T-cell (primary cell): Measurements from ENCODE around the gene ECT2. TPM values are rescaled to one million over a fixed set of nuclear protein-coding genes. Genes with fewer than 3 reads are reported as not detected.

Experiments used
- ATAC-seq, 4 experiments: fragments of 200-7000 bp in 3 of 4; fragments of 150-1000 bp in 1 of 4; cut with Tn5 transposase; replicated peaks in 1 of 4; 1 replicate in 3 of 4; 2 replicates in 1 of 4; pipeline ENCODE4 v1.10.0; 2021; ENCODE audit warnings: moderate library complexity in 3 of 4, mild to moderate bottlenecking in 2 of 4, moderate number of reproducible peaks in 1 of 4
- CTCF ChIA-PET, 2 donors: fragments of 300-600 bp; sonication (Branson Sonifier 250); formaldehyde crosslinking; loops; one replicate each; lab custom pipeline; 2022; ENCODE audit warnings: antibody characterized with exemption in 2 of 2; lab: Charles Lee
- POLR2A ChIA-PET, 2 donors: fragments of 300-600 bp; sonication (Branson Sonifier 250); formaldehyde crosslinking; loops; one replicate each; lab custom pipeline; 2022; ENCODE audit warnings: antibody characterized with exemption in 2 of 2; lab: Charles Lee
- DNase-seq, 35 experiments: peaks; one replicate each; pipeline versions ENCODE4 v3.0.0 to v3.0.0-alpha.2; 2013 to 2023
- H3K27ac ChIP-seq: one replicate; pipeline ENCODE4 v1.5.1; 2013; ENCODE audit warnings: low read length
- H3K27me3 ChIP-seq, 2 experiments: replicated peaks in 1 of 2; 1 replicate in 1 of 2; 2 replicates in 1 of 2; pipeline versions ENCODE4 v1.6.1 to v1.7.0; 2013; ENCODE audit warnings: low read length in 1 of 2, mixed read lengths in 1 of 2; ENCODE audit not compliant: control insufficient read depth in 2 of 2, insufficient read depth in 2 of 2; ENCODE audit errors: extremely low read depth in 1 of 2
- H3K36me3 ChIP-seq, 2 donors: 1 replicate in 1 of 2; 2 replicates in 1 of 2; pipeline versions ENCODE4 v1.6.1 to v1.7.0; 2013; ENCODE audit warnings: low read length in 1 of 2; ENCODE audit not compliant: control insufficient read depth in 2 of 2, insufficient read depth in 1 of 2; ENCODE audit errors: extremely low read depth in 1 of 2
- H3K4me1 ChIP-seq, 2 experiments: 1 replicate in 1 of 2; 2 replicates in 1 of 2; pipeline versions ENCODE4 v1.6.1 to v1.7.0; 2013; ENCODE audit warnings: low read length in 2 of 2, mixed read lengths in 1 of 2; ENCODE audit not compliant: insufficient read depth in 2 of 2, control insufficient read depth in 1 of 2; ENCODE audit errors: extremely low read depth in 1 of 2
- H3K4me3 ChIP-seq, 2 donors: 1 replicate in 1 of 2; 2 replicates in 1 of 2; pipeline versions ENCODE4 v1.5.1 to v1.7.0; 2013; ENCODE audit warnings: mild to moderate bottlenecking in 2 of 2, low read length in 1 of 2, moderate library complexity in 1 of 2; ENCODE audit not compliant: control insufficient read depth in 1 of 2; ENCODE audit errors: extremely low read depth in 1 of 2
- H3K9me3 ChIP-seq: 2 replicates; pipeline ENCODE4 v1.7.0; 2013
- H3K27ac Mint-ChIP-seq, 2 donors: one replicate each; pipeline ENCODE4 v1.8.0; 2020 to 2021; ENCODE audit warnings: mild to moderate bottlenecking in 2 of 2, mixed read lengths in 2 of 2
- H3K27me3 Mint-ChIP-seq, 2 donors: one replicate each; pipeline ENCODE4 v1.8.0; 2021 to 2022; ENCODE audit warnings: mixed read lengths in 2 of 2
- H3K36me3 Mint-ChIP-seq: one replicate; pipeline ENCODE4 v1.8.0; 2021; ENCODE audit warnings: mixed read lengths
- H3K4me1 Mint-ChIP-seq, 3 donors: one replicate each; pipeline ENCODE4 v1.8.0; 2020 to 2022; ENCODE audit warnings: mixed read lengths in 3 of 3, mild to moderate bottlenecking in 1 of 3
- H3K4me3 Mint-ChIP-seq, 3 donors: one replicate each; pipeline ENCODE4 v1.8.0; 2020 to 2022; ENCODE audit warnings: mild to moderate bottlenecking in 3 of 3, mixed read lengths in 3 of 3, moderate library complexity in 3 of 3
- H3K9me3 Mint-ChIP-seq, 3 donors: one replicate each; pipeline ENCODE4 v1.8.0; 2020 to 2022; ENCODE audit warnings: mixed read lengths in 3 of 3
- WGBS: methylation state at CpG from one replicate; pipeline ENCODE4 v1.1.5; 2013; ENCODE audit warnings: missing lambda C conversion rate; ENCODE audit not compliant: insufficient coverage; 5-methylcytosine and 5-hydroxymethylcytosine counted together
- total RNA-seq, 35 experiments: library from RNA in 6 of 35; stranded (reverse) in 6 of 35; fragments of 120-200 nt in 1 of 35; gene quantifications; one replicate each; pipeline versions ENCODE4 v1.2.1 to v1.2.4 and lab custom pipeline; 2013 to 2026

Gene ECT2
- total RNA-seq, 5 donors from 2014 or later (not counting 1 experiment from before 2014, with no cell fraction given) = 1.7 to 3.1 (median 2.3) TPM

DNA sequence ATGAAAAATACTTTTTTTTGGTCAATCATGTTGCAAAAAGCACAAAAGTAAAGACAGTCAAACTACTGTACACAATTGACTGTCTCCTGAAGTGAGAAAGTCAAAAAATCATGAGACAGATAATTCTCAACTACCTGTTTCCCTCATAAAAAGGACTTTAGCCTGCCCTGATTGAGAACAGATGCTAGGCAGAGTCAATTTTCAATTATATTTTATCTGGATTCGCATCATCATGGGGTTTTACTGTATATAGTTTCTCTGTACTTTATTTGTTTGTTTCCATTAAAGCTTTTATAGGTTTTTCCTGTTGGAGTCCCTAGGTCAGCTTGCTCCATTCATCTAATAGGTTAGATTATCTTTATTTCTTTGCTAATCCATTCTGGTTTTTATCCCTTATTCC is 53.8 kb downstream of the ECT2 start:
- CTCF ChIA-PET = interaction anchor here in 1 of 2 donors (1.0 kb wide), 1 partner anchor 14 kb away, joined by 3 read pairs; no protein-coding TSS in a partner anchor
- no peak overlapping the region for H3K27ac Mint-ChIP-seq

GRCh38 chr3:172808969-172809546 is 58.5 kb downstream of the ECT2 start:
- Histone ChIP-seq H3K4me1 (no peaks in the 10 kb centered on the region), H3K36me3 (no peaks in the 10 kb centered on the region), H3K4me3 (no peak overlapping the region), H3K27me3 (no peaks in the 10 kb centered on the region), H3K27ac (no peak overlapping the region), H3K9me3 (no peaks in the 10 kb centered on the region)
- H3K4me3 Mint-ChIP-seq = no peak overlapping the region
- WGBS = no CpG with 5 or more reads among the region's 4 CpGs
- ATAC-seq (no peak), DNase-seq (peak in 2 of 35 experiments; percentile 1 to 43)
- ChIA-PET CTCF (no interaction called here), POLR2A (no interaction called here)
- no peak overlapping the region for H3K27ac Mint-ChIP-seq
- no peaks in the 10 kb centered on the region for H3K27me3 Mint-ChIP-seq
- H3K4me1 Mint-ChIP-seq = no peaks in the 10 kb centered on the region
- H3K9me3 Mint-ChIP-seq = no peaks in the 10 kb centered on the region
- peaks cover 4% of the 10 kb centered on the region for H3K36me3 Mint-ChIP-seq

More for the DNA sequence above, 53.8 kb downstream of the ECT2 start:
- Mint-ChIP-seq H3K4me3 (no peak overlapping the region), H3K4me1 (no peaks in the 10 kb centered on the region), H3K27me3 (no peaks in the 10 kb centered on the region), H3K9me3 (no peaks in the 10 kb centered on the region), H3K36me3 (peaks cover 7% of the 10 kb centered on the region)
- no peaks in the 10 kb centered on the region for H3K27me3 ChIP-seq
- no CpG with 5 or more reads among the region's 1 CpG for WGBS
- H3K4me1 ChIP-seq = no peaks in the 10 kb centered on the region
- H3K36me3 ChIP-seq = no peaks in the 10 kb centered on the region
- no peak overlapping the region for H3K4me3 ChIP-seq
- H3K27ac ChIP-seq = no peak overlapping the region
- POLR2A ChIA-PET = no interaction called here
- no peak for DNase-seq
- no peaks in the 10 kb centered on the region for H3K9me3 ChIP-seq
- ATAC-seq = no peak

- H3K4me3 Mint-ChIP-seq = no peak overlapping the region
- Histone ChIP-seq H3K9me3 (no peaks in the 10 kb centered on the region), H3K27me3 (no peaks in the 10 kb centered on the region), H3K4me3 (no peak overlapping the region), H3K27ac (no peak overlapping the region), H3K4me1 (no peaks in the 10 kb centered on the region), H3K36me3 (no peaks in the 10 kb centered on the region)
- ATAC-seq (no peak), DNase-seq (no peak)
- H3K27ac Mint-ChIP-seq = no peak overlapping the region
- ChIA-PET CTCF (no interaction called here), POLR2A (no interaction called here)
- H3K27me3 Mint-ChIP-seq = no peaks in the 10 kb centered on the region
- no peaks in the 10 kb centered on the region for H3K4me1 Mint-ChIP-seq
- H3K9me3 Mint-ChIP-seq = no peaks in the 10 kb centered on the region
- WGBS = no CpG with 5 or more reads among the region's 4 CpGs
- peaks cover 7% of the 10 kb centered on the region for H3K36me3 Mint-ChIP-seq
Measured at GRCh38 chr3:172811099-172811498, 60.6 kb downstream of the ECT2 start.

DNA sequence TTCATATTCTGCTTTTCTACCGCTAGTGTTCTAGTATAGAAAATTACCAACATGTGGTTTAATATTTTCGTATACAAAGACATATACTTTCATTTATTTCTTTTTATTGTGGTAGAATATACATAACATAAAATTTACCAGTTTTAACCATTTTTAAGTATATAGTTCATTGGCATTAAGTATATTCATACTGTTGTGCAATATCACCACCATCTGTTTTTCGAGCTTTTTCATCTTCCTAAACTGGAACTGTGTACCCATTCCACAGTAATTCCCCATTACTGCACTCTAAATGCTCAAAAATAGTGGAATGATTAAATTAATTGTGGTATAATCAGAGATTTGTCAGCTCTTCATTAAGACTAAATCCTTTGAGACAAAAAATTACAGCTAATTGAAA is 62.9 kb downstream of the ECT2 start:
- POLR2A ChIA-PET = no interaction called here

DNA sequence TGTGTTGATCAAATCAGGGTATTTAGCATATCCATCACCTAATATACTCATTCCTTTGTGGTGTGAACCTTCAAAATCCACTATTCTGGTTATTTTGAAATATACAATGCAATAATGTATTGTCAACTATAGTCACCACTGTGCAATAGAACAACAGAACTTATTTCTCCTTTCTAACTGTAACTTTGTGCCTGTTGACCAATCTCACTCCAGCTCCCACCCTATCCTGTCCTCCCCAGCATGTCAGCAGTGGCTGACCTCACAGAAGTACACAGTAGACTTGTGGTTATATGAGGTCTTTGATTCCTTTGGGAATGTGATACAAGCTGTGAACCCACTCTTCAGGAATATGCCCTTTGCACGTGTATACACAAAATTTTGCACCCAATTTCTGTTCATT is 64.2 kb downstream of the ECT2 start:
- ATAC-seq = no peak
- Mint-ChIP-seq H3K36me3 (peaks cover 2% of the 10 kb centered on the region), H3K27me3 (no peaks in the 10 kb centered on the region), H3K9me3 (no peaks in the 10 kb centered on the region), H3K4me1 (no peaks in the 10 kb centered on the region), H3K4me3 (no peak overlapping the region), H3K27ac (no peak overlapping the region)
- Histone ChIP-seq H3K36me3 (no peaks in the 10 kb centered on the region), H3K4me1 (no peaks in the 10 kb centered on the region), H3K27me3 (no peaks in the 10 kb centered on the region), H3K4me3 (no peak overlapping the region), H3K9me3 (no peaks in the 10 kb centered on the region), H3K27ac (no peak overlapping the region)
- CTCF ChIA-PET = no interaction called here
- DNase-seq = no peak
- no CpG with 5 or more reads among the region's 1 CpG for WGBS
- POLR2A ChIA-PET = no interaction called here

More for the DNA sequence above, 62.9 kb downstream of the ECT2 start:
- Histone ChIP-seq H3K36me3 (no peaks in the 10 kb centered on the region), H3K4me3 (no peak overlapping the region), H3K27me3 (no peaks in the 10 kb centered on the region), H3K4me1 (no peaks in the 10 kb centered on the region), H3K27ac (no peak overlapping the region), H3K9me3 (no peaks in the 10 kb centered on the region)
- Mint-ChIP-seq H3K4me3 (no peak overlapping the region), H3K27me3 (no peaks in the 10 kb centered on the region), H3K27ac (no peak overlapping the region), H3K4me1 (no peaks in the 10 kb centered on the region), H3K36me3 (peaks cover 2% of the 10 kb centered on the region), H3K9me3 (no peaks in the 10 kb centered on the region)
- CTCF ChIA-PET = interaction anchor here (0.5 to 0.7 kb wide), 3 partner anchors 65 to 1690 kb away, joined by 3 read pairs; no protein-coding TSS in a partner anchor
- no peak for DNase-seq
- no CpG with 5 or more reads among the region's 3 CpGs for WGBS
- no peak for ATAC-seq

DNA sequence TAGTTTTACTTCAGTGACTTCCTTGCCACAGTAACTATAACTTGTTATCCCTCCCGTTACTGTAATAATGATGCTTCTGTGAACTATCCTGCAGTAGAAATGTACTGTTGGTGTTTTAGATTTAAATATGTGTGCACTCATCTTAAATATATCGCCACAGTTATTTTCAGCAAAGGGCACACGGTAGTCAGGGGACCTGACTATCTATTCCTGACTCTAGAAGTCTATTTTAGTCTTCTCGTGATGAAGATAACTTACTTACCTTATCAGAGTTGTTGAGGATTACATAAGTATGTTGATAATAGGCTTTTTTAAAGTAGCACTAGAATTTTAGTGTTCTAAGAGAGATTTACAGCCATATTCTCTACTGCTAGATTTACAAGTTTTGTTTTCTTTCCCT is 65.3 kb downstream of the ECT2 start:
- no CpG with 5 or more reads among the region's 4 CpGs for WGBS
- H3K36me3 ChIP-seq = no peaks in the 10 kb centered on the region
- POLR2A ChIA-PET = interaction anchor here in 1 of 2 donors (0.5 kb wide), 1 partner anchor 27 kb away, joined by 3 read pairs; no protein-coding TSS in a partner anchor

More for the DNA sequence above, 65.3 kb downstream of the ECT2 start:
- H3K4me1 Mint-ChIP-seq = no peaks in the 10 kb centered on the region
- no peaks in the 10 kb centered on the region for H3K9me3 ChIP-seq
- H3K4me3 ChIP-seq = no peak overlapping the region
- no peaks in the 10 kb centered on the region for H3K27me3 Mint-ChIP-seq
- H3K4me3 Mint-ChIP-seq = no peak overlapping the region
- no peak overlapping the region for H3K27ac ChIP-seq
- no peak for DNase-seq
- no peaks in the 10 kb centered on the region for H3K9me3 Mint-ChIP-seq
- CTCF ChIA-PET = no interaction called here
- H3K27me3 ChIP-seq = no peaks in the 10 kb centered on the region
- no peak for ATAC-seq
- H3K4me1 ChIP-seq = no peaks in the 10 kb centered on the region
- peaks cover 7% of the 10 kb centered on the region for H3K36me3 Mint-ChIP-seq
- H3K27ac Mint-ChIP-seq = no peak overlapping the region
